ENCODE measurements around the gene LCE1E. TPM values are rescaled to one million over a fixed set of nuclear protein-coding genes. Genes with fewer than 3 reads are reported as not detected.

The LCE1E gene
- not detected in 2 replicates for total RNA-seq
- long read RNA-seq = 0 reads

- H3K4me3 Mint-ChIP-seq (ENCODE audit: unreplicated experiment) = no peak within 1 kb of the TSS
- no peaks in the 10 kb centered on the region for H3K36me3 Mint-ChIP-seq (ENCODE audit: unreplicated experiment)
- no peak within 1 kb of the TSS for H3K27ac Mint-ChIP-seq (ENCODE audit: unreplicated experiment)
- H3K27me3 Mint-ChIP-seq (ENCODE audit: unreplicated experiment) = no peaks in the 10 kb centered on the region
- H3K9me3 Mint-ChIP-seq (ENCODE audit: unreplicated experiment) = no peaks in the 10 kb centered on the region
- H3K4me1 Mint-ChIP-seq (ENCODE audit: unreplicated experiment) = no peaks in the 10 kb centered on the region
- DNase-seq (ENCODE audit: extremely low spot score, unreplicated experiment) = no peak
- TF ChIP-seq, protein P1, sequence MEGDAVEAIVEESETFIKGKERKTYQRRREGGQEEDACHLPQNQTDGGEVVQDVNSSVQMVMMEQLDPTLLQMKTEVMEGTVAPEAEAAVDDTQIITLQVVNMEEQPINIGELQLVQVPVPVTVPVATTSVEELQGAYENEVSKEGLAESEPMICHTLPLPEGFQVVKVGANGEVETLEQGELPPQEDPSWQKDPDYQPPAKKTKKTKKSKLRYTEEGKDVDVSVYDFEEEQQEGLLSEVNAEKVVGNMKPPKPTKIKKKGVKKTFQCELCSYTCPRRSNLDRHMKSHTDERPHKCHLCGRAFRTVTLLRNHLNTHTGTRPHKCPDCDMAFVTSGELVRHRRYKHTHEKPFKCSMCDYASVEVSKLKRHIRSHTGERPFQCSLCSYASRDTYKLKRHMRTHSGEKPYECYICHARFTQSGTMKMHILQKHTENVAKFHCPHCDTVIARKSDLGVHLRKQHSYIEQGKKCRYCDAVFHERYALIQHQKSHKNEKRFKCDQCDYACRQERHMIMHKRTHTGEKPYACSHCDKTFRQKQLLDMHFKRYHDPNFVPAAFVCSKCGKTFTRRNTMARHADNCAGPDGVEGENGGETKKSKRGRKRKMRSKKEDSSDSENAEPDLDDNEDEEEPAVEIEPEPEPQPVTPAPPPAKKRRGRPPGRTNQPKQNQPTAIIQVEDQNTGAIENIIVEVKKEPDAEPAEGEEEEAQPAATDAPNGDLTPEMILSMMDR (IDR thresholded peaks at IDR 0.05) = no peak
Measured at GRCh38 chr1:152786077-152786476, at the start of gene LCE1E. Gene LCE1E, plus strand, starts transcription at chr1:152786257. Its CDS starts 1,043 bp downstream, at chr1:152787300.

DNA sequence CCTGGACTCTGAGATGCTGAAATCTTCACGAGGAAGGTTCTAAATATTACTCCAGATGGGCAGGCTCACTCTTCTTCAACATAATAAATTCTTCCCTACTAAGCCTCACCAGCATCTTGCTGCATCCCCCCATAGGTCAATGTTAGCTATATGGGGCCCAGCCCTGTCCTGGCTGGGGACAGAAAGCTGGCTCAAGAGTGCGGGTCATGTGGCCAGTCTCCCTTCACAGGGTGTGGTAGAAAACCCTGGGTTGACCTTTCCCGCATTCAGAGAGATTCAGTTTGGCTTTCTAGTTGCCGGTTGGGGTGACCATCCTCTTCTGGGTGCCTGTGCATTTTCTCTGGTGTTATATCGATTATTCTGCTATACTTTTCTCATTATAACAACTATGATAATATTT lies 48.1 kb upstream of the LCE1E start:
- Mint-ChIP-seq H3K9me3 (ENCODE audit: unreplicated experiment) (peaks cover 30% of the 10 kb centered on the region), H3K27me3 (ENCODE audit: unreplicated experiment) (no peaks in the 10 kb centered on the region), H3K4me3 (ENCODE audit: unreplicated experiment) (no peak overlapping the region), H3K4me1 (ENCODE audit: unreplicated experiment) (no peaks in the 10 kb centered on the region), H3K27ac (ENCODE audit: unreplicated experiment) (no peak overlapping the region), H3K36me3 (ENCODE audit: unreplicated experiment) (no peaks in the 10 kb centered on the region)
- TF ChIP-seq, protein P1 (IDR thresholded peaks at IDR 0.05) = no peak
- no peak for DNase-seq (ENCODE audit: extremely low spot score, unreplicated experiment)

GRCh38 chr1:152739841-152740240 lies 46.2 kb upstream of the LCE1E start:
- Mint-ChIP-seq H3K4me3 (ENCODE audit: unreplicated experiment) (no peak overlapping the region), H3K36me3 (ENCODE audit: unreplicated experiment) (no peaks in the 10 kb centered on the region), H3K27ac (ENCODE audit: unreplicated experiment) (no peak overlapping the region), H3K4me1 (ENCODE audit: unreplicated experiment) (no peaks in the 10 kb centered on the region), H3K9me3 (ENCODE audit: unreplicated experiment) (peaks cover 29% of the 10 kb centered on the region), H3K27me3 (ENCODE audit: unreplicated experiment) (no peaks in the 10 kb centered on the region)
- TF ChIP-seq, protein P1 (IDR thresholded peaks at IDR 0.05) = no peak
- DNase-seq (ENCODE audit: extremely low spot score, unreplicated experiment) = no peak

- Mint-ChIP-seq H3K4me3 (ENCODE audit: unreplicated experiment) (no peak overlapping the region), H3K4me1 (ENCODE audit: unreplicated experiment) (no peaks in the 10 kb centered on the region), H3K36me3 (ENCODE audit: unreplicated experiment) (no peaks in the 10 kb centered on the region), H3K27ac (ENCODE audit: unreplicated experiment) (no peak overlapping the region), H3K27me3 (ENCODE audit: unreplicated experiment) (no peaks in the 10 kb centered on the region), H3K9me3 (ENCODE audit: unreplicated experiment) (peaks cover 23% of the 10 kb centered on the region)
- no peak for DNase-seq (ENCODE audit: extremely low spot score, unreplicated experiment)
- TF ChIP-seq, protein P1 (IDR thresholded peaks at IDR 0.05) = no peak
Measured at GRCh38 chr1:152741656-152742055, 44.4 kb upstream of the LCE1E start.

GRCh38 chr1:152743371-152744145 lies 42.5 kb upstream of the LCE1E start:
- TF ChIP-seq, protein P1 (IDR thresholded peaks at IDR 0.05) = no peak
- Mint-ChIP-seq H3K9me3 (ENCODE audit: unreplicated experiment) (peaks cover 19% of the 10 kb centered on the region), H3K4me1 (ENCODE audit: unreplicated experiment) (no peaks in the 10 kb centered on the region), H3K27me3 (ENCODE audit: unreplicated experiment) (no peaks in the 10 kb centered on the region), H3K36me3 (ENCODE audit: unreplicated experiment) (no peaks in the 10 kb centered on the region), H3K4me3 (ENCODE audit: unreplicated experiment) (no peak overlapping the region), H3K27ac (ENCODE audit: unreplicated experiment) (no peak overlapping the region)
- DNase-seq (ENCODE audit: extremely low spot score, unreplicated experiment) = no peak

Data from osteocyte (in vitro differentiated cells).